ENCODE results near the gene XPC.

The XPC gene

GRCh38 chr3:14206548-14207177 lies 28.3 kb upstream of the XPC start:
- no peak for FAIRE-seq

- no peak for FAIRE-seq
Observed at GRCh38 chr3:14204515-14205284, 26.3 kb upstream of the XPC start.

GRCh38 chr3:14203521-14204079 lies 25.2 kb upstream of the XPC start:
- FAIRE-seq: no peak

- FAIRE-seq: no peak
Observed at GRCh38 chr3:14202874-14203520, 24.6 kb upstream of the XPC start.

- FAIRE-seq: no peak
Observed at GRCh38 chr3:14201940-14202684, 23.7 kb upstream of the XPC start.

- FAIRE-seq: no peak
Observed at GRCh38 chr3:14200841-14201240, 22.4 kb upstream of the XPC start.

GRCh38 chr3:14200276-14200675 lies 21.9 kb upstream of the XPC start:
- FAIRE-seq: no peak

- FAIRE-seq: no peak
Observed at GRCh38 chr3:14199641-14200040, 21.2 kb upstream of the XPC start.

- FAIRE-seq: no peak
Observed at GRCh38 chr3:14194865-14195264, 16.5 kb upstream of the XPC start.

- no peak for FAIRE-seq
Observed at GRCh38 chr3:14188041-14188754, 9.8 kb upstream of the XPC start.

- no peak for FAIRE-seq
Observed at GRCh38 chr3:14186854-14187458, 8.6 kb upstream of the XPC start.

GRCh38 chr3:14183015-14183577 lies 4.7 kb upstream of the XPC start:
- FAIRE-seq: no peak

GRCh38 chr3:14181253-14181652 lies 2.9 kb upstream of the XPC start:
- FAIRE-seq: no peak

GRCh38 chr3:14179795-14180194 lies 1.4 kb upstream of the XPC start:
- no peak for FAIRE-seq

- no peak for FAIRE-seq
Observed at GRCh38 chr3:14179114-14179465, 689 bp upstream of the XPC start.

- FAIRE-seq: no peak
Observed at GRCh38 chr3:14177580-14178246, 688 bp downstream of the XPC start.

- no peak for FAIRE-seq
Observed at GRCh38 chr3:14175383-14176037, 2.9 kb downstream of the XPC start.

- no peak for FAIRE-seq
Observed at GRCh38 chr3:14174483-14174882, 3.9 kb downstream of the XPC start.

GRCh38 chr3:14172496-14172895 lies 5.9 kb downstream of the XPC start:
- FAIRE-seq: no peak

- FAIRE-seq: peak; percentile 26
Observed at GRCh38 chr3:14170531-14171159, 7.8 kb downstream of the XPC start.
